Neural cell (in vitro differentiated cells): ENCODE results near the gene BMPR1B.

Source experiments
- EP300 ChIP-seq: fragments of 450-650 bp; conservative IDR thresholded peaks from 2 replicates; pipeline ENCODE4 v1.6.1; 2014; ENCODE audit warnings: antibody characterized with exemption, mild to moderate bottlenecking, moderate library complexity; ENCODE audit not compliant: poor library complexity, severe bottlenecking
- EZH2 ChIP-seq: fragments of 200-600, 300-800 bp; shearing (Covaris generic), sonication (generic); IDR thresholded peaks from 2 replicates; pipeline ENCODE4 v1.6.1; 2014; ENCODE audit warnings: antibody characterized with exemption, low read length, borderline replicate concordance, mild to moderate bottlenecking; ENCODE audit not compliant: insufficient read depth, poor library complexity, severe bottlenecking
- TF ChIP-seq, protein P1 (sequence below): fragments of 450-650 bp; IDR thresholded peaks from 2 replicates; pipeline ENCODE4 v1.5.1; 2014; ENCODE audit warnings: antibody characterized with exemption, mild to moderate bottlenecking, moderate library complexity; ENCODE audit not compliant: poor library complexity, severe bottlenecking

DNA sequence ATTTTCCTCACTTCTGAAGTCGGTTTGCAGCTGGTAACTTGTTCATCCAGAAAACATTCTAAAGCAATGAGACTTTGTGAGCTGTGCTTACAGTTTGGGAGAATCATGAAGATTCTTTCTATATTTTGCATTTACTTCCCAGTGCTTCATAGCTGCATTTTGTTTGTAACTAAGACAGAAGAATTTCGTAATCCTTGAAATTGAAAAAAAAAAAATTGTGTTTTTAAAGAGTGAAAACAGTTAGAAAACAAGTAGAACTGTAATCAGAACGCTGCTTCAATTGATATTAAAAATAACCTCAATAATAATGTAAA is 398.7 kb downstream of the BMPR1B start:
- no peak for TF ChIP-seq EP300
- TF ChIP-seq, protein P1, sequence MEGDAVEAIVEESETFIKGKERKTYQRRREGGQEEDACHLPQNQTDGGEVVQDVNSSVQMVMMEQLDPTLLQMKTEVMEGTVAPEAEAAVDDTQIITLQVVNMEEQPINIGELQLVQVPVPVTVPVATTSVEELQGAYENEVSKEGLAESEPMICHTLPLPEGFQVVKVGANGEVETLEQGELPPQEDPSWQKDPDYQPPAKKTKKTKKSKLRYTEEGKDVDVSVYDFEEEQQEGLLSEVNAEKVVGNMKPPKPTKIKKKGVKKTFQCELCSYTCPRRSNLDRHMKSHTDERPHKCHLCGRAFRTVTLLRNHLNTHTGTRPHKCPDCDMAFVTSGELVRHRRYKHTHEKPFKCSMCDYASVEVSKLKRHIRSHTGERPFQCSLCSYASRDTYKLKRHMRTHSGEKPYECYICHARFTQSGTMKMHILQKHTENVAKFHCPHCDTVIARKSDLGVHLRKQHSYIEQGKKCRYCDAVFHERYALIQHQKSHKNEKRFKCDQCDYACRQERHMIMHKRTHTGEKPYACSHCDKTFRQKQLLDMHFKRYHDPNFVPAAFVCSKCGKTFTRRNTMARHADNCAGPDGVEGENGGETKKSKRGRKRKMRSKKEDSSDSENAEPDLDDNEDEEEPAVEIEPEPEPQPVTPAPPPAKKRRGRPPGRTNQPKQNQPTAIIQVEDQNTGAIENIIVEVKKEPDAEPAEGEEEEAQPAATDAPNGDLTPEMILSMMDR: peak; percentile 7
- TF ChIP-seq EZH2: no peak
